GM19397 (cell line): Measurements from ENCODE around the gene RPRD1A.
"Not testable (repeated sequence)": the region's sequence is repeated elsewhere in the genome, so short reads cannot be mapped to it uniquely, and the experiment has no call there.

Experiments used
- ATAC-seq: cut with Tn5 transposase; IDR thresholded peaks from one replicate; pipeline ENCODE4 v1.9.1; 2021; ENCODE audit warnings: mild to moderate bottlenecking, moderate library complexity; ENCODE audit not compliant: unreplicated experiment

RPRD1A gene

DNA sequence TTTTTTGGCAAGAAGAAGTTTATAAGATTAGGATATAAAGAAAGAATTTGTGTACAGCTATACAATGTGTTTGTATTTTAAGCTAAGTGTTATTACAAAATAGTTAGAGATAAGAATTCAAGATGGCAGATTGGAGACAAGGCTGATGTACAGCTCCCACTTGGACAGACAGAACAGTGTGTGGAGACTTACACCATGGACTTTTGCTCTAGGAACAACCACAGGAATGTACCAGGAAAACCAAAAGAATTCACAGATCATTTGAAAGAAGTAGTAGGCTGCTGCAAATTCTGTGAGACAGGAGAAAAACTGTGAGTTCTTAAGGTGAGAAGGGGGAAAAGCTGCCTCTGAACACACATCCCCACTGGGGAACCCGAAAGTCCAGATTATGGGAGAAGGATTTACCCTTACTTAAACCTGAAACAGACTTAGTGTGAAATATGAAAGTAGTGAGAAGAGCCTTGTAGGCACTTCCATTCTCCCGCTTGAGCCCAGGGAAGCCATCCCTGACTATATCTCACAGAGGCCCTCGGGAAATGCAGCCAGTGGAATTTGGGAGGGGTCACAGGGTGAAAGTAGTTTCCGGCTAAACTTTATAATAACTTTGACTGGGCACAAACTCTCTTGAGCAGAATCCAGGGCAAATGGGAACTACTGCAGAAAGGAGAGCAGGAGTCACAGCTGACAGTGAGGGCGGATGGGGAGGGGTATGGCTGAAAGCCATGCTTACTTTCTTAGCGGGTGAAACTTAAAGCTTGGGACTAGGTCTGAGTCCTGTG is 11.6 kb upstream of the RPRD1A start:
- ATAC-seq: no peak

DNA sequence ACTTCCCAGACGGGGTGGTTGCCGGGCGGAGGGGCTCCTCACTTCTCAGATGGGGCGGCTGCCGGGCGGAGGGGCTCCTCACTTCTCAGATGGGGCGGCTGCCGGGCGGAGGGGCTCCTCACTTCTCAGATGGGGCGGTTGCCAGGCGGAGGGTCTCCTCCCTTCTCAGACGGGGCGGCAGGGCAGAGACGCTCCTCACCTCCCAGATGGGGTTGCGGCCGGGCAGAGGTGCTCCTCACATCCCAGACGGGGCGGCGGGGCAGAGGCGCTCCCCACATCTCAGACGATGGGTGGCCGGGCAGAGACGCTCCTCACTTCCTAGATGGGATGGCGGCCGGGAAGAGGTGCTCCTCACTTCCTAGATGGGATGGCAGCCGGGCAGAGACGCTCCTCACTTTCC is 10.4 kb upstream of the RPRD1A start:
- ATAC-seq: not testable (repeated sequence)

DNA sequence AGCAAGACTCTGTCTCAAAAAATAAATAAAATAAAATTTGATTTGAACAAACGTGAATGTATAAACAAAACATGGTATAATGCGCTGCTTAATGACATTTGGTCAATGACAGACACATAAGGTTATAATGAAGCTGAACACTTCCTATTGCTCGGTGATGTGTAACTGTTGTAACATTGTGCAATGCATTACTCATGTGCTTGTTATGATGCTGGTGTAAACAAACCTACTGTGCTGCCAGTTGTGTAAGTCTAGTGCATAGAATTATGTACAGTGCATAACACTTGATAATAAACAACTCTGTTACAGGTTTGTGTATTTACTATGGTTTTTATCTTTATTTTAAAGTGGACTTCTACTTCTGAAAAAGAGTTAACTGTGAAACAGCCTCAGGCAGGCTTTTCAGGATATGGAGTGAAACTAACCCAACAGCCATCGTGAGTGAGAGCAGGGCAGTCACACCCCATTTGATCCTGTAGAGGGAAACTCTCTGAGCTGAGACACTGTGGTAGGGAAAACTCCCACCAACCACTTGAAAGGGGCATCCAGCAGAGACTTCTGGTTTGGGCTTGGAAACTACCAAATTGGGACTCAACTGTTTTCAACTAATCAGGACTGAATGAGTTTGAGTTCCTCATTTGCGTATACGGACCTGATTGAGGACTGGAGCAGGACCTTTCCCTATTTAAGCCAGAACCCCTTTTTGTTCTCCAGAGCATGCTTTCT is 8.7 kb upstream of the RPRD1A start:
- ATAC-seq: no peak

DNA sequence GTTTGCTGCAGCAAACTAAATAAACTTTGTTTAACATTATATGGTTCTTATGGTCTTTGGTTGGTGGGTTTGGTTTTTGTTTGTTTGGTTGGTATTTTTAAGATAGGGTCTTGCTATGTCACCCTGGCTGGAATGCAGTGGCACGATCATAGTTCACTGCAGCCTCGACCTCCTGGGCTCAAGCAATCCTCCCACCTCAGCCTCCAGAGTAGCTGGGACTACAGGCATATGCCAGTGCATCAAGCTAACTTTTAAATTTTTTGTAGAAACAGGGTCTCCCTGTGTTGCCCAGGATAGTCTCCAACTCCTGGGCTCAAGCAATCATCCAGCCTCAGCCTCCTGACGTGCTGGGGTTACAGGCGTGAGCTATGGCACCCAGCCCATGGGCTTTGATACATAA is 7.1 kb upstream of the RPRD1A start:
- no peak for ATAC-seq

DNA sequence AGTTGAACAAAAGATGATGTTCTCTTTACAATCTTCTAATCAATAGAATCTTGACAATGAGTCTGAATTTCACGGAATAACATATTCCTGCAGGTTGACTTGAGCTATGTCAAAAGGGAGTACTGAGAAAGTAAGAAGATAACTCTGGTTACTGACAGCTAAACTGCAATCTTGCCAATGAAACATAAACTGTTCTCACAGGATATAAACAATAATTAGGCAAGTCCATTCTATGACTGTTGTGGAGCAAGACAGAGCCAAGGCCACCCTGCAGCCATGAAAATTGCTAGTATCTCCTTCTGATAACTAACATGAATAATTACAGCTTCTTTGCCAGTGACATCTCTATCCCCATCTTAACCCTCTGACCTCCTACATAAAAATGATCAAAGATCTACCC is 6.3 kb upstream of the RPRD1A start:
- no peak for ATAC-seq

DNA sequence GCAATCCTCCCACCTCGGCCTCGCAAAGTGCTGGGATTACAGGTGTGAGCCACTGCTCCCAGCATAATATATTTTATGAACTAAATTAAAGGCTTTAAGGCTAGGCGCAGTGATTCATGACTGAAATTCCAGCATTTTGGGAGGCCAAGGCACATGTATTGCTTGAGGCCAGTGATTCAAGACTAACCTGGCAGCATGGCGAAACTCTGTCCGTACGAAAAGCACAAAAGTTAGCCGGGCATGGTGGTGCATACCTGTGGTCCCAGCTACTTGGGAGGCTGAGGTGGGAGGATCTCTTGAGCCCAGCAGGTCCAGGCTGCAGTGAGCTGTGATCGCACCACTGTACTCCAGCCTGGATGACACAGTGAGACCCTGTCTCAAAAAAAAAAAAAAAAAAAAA is 5.0 kb upstream of the RPRD1A start:
- not testable (repeated sequence) for ATAC-seq

DNA sequence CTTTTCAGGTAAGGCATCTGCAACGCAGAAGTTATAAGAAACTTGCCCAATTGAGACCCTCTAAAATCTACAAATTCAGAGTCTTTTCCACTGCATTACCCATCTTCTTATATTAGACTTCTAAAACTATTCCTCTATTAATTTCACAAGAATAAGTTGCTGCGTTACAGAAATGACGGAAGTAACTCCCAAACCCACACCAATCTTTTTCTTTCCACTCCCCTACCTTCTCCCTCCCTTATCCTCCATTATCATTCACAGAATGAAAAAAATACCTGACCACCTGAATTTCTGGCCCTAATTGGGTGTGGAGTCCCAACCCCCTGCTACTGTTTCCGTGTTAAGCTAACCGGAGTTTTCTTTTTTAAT is 689 bp downstream of the RPRD1A start:
- ATAC-seq: no peak

DNA sequence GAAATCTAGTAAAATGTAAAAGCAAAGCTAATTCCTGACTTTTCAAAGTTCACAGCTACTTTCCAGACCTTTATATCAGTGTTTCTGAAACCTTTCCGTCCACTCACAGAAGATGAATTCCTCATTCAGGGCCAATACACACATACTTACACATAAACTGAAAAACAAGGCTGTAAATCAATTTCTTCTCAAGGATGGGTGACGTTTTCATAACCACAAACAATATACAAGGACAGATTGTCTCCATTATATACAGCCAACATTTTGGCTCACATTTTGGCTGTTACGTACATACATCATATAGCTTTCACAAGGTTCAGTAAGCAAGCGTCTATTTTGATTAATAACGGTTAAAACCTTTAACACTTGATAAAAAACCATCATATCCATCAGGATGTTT is 1.4 kb downstream of the RPRD1A start:
- ATAC-seq: no peak

DNA sequence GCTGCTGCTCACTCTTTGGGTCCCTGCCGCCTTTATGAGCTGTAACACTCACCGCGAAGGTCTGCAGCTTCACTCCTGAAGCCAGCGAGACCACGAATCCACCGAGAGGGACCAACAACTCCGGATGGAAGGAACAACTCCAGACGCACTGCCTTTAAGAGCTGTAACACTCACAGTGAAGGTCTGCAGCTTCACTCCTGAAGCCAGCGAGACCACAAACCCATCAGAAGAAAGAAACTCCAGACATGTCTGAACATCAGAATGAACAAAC is 2.6 kb downstream of the RPRD1A start:
- not testable (repeated sequence) for ATAC-seq

DNA sequence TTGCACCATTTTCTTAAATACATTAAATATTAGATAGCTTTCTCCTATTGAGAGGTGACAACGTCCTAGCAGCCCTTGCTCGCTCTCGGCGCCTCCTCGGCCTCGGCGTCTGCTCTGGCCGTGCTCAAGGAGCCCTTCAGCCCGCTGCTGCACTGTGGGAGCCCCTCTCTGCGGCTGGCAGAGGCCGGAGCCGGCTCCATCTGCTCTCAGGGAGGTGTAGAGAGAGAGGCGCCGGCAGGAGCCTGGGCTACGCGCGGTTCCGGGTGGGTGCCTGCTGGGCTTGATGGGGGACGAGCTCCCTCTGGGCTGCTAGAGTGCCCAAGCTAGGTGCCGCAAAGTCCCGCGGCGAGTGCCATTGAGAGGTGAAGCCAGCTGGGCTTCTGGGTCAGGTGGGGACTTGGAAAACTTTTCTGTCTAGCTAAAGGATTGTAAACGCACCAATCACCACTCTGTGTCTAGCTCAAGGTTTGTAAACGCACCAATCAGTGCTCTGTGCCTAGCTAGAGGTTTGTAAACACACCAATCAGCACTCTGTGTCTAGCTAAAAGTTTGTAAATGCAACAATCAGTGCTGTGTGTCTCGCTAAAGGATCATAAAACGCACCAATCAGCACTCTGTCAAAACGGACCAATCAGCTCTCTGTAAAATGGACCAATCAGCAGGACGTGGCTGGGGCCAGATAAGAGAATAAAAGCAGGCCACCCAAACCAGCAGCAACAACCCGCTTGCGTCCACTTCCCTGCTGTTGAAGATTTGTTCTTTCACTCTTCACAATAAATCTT is 3.1 kb downstream of the RPRD1A start:
- ATAC-seq: no peak

DNA sequence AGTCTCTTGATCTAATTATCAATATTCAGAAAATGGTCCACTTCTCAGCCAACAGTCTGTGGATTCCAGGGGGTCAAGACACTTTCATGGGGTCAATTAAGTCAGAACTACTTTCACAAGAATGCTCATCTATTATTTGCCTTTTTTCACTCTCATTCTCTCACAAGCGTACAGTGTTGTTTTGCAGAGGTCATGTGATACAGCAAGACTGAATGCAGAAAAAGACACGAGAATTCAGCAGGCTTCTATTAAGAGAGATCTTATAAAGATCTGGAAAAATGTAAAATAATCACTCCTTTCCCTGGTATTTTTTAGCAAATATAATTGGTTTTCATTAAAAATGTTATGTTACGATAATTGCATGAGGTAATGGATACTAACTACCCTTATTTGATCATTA is 8.7 kb downstream of the RPRD1A start:
- ATAC-seq: no peak

DNA sequence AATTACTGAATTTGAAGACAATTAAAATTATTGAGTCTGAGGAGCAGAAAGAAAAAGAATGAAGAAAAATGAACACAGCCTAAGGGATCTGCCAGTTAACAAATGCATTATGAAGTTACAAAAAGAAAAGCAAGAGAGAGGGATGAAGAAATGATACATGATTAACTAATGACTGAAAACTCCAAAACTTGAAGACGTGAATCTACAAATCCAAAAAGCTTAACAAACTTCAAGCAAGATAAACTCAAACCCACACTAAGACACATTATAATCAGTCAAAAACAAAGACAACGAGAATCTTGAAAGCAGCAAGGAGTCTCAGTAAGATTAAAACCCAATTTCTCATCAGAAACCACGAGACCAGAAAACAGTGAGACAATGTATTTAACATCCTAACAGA is 15.6 kb downstream of the RPRD1A start:
- ATAC-seq: no peak

DNA sequence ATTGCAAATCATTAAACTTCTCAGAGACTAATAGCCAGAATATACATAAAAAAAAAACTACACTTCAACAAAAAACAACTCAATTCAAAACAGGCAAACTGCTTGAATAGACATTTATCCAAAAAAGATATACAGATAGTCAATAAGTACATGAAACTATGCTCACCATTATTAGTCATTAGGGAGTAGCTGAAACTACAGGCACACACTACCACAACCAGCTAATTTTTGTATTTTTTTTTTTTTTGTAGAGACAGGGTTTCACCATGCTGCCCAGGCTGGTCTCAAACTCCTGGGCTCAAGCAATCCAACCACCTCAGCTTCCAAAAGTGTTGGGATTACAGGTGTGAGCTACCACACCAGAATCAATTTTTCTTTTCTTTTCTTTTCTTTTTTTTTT is 16.9 kb downstream of the RPRD1A start:
- ATAC-seq: no peak

DNA sequence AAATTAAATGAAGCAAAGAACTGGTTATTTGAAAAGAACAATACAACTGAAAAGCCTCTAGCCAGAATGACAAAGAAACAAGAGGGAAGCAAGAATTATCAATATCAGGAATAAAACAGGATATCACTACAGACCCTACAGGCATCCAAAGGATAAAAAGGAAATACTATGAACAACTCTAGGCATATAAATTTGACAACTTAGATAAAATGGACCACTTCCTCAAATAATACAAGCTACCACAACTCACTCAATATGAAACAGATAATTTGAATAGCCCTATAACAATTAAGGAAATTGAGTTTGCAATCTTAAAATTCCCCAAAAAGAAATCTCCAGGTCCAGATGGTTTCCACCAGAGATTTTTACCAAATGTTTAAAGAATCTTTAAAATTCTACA is 19.8 kb downstream of the RPRD1A start:
- ATAC-seq: no peak

DNA sequence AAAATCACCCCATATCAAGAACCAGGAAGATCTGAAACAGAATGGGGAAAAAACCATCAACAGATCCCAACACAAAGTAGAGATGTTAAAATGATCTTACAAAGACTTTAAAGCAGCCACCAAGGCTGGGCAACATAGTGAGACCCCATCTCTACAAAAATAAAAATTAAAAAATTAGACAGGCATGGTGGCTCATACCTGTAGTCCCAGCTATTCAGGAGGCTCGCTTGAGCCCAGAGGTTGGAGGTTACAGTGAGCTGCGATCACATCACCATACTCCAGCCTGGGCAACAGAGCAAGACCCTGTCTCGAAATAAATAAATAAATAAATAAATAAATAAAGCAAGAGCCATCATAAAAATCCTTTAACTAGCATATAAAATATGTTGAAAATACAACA is 20.5 kb downstream of the RPRD1A start:
- ATAC-seq: no peak

DNA sequence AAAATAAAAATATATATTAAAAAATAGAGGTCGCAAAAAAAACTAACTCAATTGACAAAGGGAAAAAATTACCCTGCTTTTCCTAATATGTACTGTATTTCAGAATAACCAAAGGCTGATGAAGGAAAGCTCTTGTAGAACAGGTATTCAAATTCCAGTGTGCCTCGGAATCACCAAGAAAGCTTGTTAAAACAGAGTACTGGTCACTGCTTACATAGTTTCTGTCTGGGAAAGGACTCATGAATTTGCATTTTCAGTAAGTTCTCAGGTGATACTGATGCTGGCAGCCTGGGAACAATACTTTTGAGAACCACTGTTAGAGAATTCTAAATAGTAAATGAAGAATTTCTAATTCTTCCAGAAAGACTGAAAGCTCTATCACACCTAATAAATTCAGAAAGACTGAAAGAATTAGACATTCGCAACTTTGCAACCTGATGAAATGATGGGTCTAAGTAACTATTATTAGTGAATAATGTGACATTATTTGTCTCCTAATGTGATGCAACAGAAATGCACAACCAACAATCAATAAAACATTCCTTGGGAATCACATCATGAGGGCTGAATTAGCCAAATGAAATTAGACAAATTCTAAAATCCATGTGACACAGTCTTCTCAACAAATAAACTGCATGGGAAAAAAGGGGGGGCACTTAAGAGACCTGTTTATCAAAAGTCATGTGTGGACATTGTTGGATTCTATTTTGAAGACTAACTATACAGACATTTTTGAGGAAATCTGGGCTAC is 21.9 kb downstream of the RPRD1A start:
- no peak for ATAC-seq

DNA sequence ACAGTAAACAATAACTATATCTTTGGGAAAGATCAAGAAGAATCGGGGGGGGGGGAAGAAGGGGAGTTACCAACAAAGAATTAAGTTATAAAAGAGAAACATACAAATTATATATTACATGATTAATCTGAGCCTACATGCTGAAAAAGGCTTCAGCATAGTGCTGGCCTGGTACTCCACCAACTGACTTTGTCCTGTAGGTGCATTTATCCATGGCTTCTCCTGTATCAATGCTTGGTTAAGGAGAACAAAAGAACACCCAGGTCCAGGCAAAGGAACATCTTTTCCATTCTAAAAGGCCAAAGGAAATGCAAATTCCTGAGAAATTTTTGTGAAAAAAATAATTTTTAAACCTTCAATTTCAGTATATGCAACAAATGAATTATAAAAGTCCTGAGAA is 24.2 kb downstream of the RPRD1A start:
- no peak for ATAC-seq

DNA sequence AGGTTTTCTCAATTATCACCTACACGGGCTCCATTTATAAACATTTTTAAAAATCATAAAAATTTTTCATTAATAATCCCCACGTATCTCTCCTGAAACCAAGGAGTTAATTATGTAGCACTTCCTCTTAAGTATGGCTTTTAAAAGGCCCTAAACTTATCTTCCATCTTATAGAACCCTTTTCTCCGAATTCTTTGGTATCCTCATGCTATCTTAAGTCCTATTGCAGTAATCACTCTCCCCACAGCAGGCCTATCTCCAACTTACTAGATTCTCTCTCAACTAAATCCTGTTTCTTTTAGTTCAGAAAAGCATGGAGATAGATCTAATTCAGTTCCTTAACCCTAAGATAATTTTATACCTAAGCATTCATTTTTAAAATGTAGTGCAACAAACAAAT is 26.2 kb downstream of the RPRD1A start:
- ATAC-seq: no peak

DNA sequence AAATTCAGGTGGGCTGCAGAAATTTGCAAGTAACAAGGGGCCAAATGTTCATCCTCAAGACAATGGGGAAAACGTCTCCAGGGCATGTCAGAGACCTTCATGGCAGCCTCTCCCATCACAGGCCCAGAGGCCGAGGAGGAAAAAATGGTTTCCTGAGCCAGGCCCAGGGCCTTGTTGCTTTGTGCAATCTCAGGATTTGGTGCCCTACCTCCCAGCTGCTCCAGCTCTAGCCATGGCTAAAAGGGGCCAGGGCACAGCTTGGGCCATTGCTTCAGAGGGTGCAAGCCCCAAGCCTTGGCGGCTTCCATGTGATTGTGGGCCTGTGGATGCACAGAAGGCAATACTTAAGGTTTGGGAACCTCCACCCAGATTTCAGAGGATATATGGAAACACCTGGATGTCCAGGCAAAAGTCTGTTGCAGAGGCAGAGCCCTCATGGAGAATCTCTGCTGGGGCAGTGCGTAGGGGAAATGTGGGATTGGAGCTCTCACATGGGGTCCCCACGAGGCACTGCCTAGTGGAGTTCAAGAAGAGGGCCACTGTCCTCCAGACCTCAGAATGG is 29.2 kb downstream of the RPRD1A start:
- no peak for ATAC-seq

DNA sequence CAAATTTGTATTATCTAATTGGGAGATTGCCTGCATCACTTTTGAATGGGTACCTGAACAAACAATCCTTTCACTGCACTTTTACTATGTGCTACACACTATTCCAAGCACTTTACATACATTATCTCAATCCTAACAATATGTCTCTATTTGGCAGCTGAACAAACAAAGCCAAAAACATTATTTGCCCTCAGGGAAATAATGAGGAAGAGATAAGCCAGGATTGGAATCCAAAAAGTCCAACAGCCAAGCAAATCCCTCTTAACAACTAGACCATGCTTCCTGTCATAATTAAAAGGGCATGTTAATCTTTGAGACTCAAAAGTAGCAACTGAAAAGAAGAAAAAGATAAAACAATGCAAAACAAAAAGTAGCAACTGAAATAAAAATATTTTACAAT is 32.1 kb downstream of the RPRD1A start:
- no peak for ATAC-seq

DNA sequence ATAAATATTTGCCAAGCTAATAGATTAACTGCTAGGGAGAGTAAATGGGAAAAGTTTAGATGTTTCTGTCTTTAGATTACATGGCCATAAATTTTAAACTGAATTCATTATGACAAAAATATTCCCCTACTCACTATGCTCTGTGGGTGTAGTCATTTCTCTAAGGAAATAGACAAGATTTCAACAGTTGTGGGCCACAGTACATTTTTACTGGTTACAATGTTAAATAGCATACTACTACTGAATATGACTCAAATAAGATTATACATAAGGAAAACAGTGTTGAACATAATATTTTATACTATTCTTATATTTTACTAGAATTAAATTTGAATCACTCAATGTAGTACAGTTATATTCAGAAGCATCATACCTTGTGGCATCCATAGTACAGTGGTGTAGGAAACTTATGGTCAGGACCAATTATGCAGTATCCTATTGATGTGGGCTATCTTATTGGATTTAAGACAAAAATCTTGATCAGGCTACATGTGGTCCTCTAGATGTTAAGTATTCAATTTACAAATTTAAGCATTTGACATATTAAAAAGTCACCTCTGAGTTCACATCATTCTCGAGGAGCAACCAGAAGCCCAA is 33.0 kb downstream of the RPRD1A start:
- ATAC-seq: no peak
